Activated T-helper 9 cell treated with anti-CD3 and anti-CD28 coated beads, Interleukin-2, amount 50 U/mL, for 16 hours (primary cell): ENCODE data around the gene EXOC6B.

Experiments
- DNase-seq: peaks from one replicate; pipeline ENCODE4 v3.0.0-alpha.2; 2020; ENCODE audit warnings: low read depth

The EXOC6B gene

GRCh38 chr2:72788756-72789155 lies 37.1 kb downstream of the EXOC6B start:
- DNase-seq, result no peak

- DNase-seq, result no peak
These were observed 40.3 kb downstream of the EXOC6B start for GRCh38 chr2:72785517-72785916.

- no peak for DNase-seq
These were observed 43.3 kb downstream of the EXOC6B start for GRCh38 chr2:72782520-72782919.

GRCh38 chr2:72781480-72781879 lies 44.4 kb downstream of the EXOC6B start:
- no peak for DNase-seq

- DNase-seq, result no peak
These were observed 45.4 kb downstream of the EXOC6B start for GRCh38 chr2:72780477-72780876.

GRCh38 chr2:72779495-72779894 lies 46.3 kb downstream of the EXOC6B start:
- DNase-seq, result no peak

- no peak for DNase-seq
These were observed 47.4 kb downstream of the EXOC6B start for GRCh38 chr2:72778410-72778809.

- peak; percentile 3 for DNase-seq
These were observed 54.9 kb downstream of the EXOC6B start for GRCh38 chr2:72770879-72771461.

GRCh38 chr2:72765997-72766609 lies 59.7 kb downstream of the EXOC6B start:
- no peak for DNase-seq

GRCh38 chr2:72762276-72762675 lies 63.6 kb downstream of the EXOC6B start:
- DNase-seq, result no peak

- no peak for DNase-seq
These were observed 66.1 kb downstream of the EXOC6B start for GRCh38 chr2:72759755-72760154.

- no peak for DNase-seq
These were observed 68.6 kb downstream of the EXOC6B start for GRCh38 chr2:72757177-72757775.

GRCh38 chr2:72755647-72756423 lies 70.0 kb downstream of the EXOC6B start:
- DNase-seq, result no peak

GRCh38 chr2:72754628-72755320 lies 71.1 kb downstream of the EXOC6B start:
- no peak for DNase-seq

- no peak for DNase-seq
These were observed 74.7 kb downstream of the EXOC6B start for GRCh38 chr2:72750977-72751639.

- no peak for DNase-seq
These were observed 75.4 kb downstream of the EXOC6B start for GRCh38 chr2:72750466-72750865.

- no peak for DNase-seq
These were observed 78.5 kb downstream of the EXOC6B start for GRCh38 chr2:72747344-72747743.

GRCh38 chr2:72745679-72746368 lies 80.0 kb downstream of the EXOC6B start:
- DNase-seq, result no peak

- no peak for DNase-seq
These were observed 81.8 kb downstream of the EXOC6B start for GRCh38 chr2:72744049-72744448.

GRCh38 chr2:72743481-72743880 lies 82.4 kb downstream of the EXOC6B start:
- DNase-seq, result no peak

GRCh38 chr2:72738096-72738495 lies 87.7 kb downstream of the EXOC6B start:
- no peak for DNase-seq
